ENCODE data around the gene SVOPL. TPM values are rescaled to one million over a fixed set of nuclear protein-coding genes. Genes with fewer than 3 reads are reported as not detected.

Gene SVOPL
- total RNA-seq, 6 donors from 2014 or later: under 0.01 to 0.63 (median 0.59) TPM; not detected in 3

- TF ChIP-seq CTCF (IDR thresholded peaks at IDR 0.05) (no peak), POLR2AphosphoS5 (IDR thresholded peaks at IDR 0.05) (no peak), EP300 (IDR thresholded peaks at IDR 0.05) (no peak), POLR2A (IDR thresholded peaks at IDR 0.05) (no peak)
- Histone ChIP-seq H3K27ac (no peak overlapping the region), H3K9me3 (peaks cover 0 to 11% (median 3%) of the 10 kb centered on the region in 4 donors), H3K4me3 (no peak overlapping the region), H3K27me3 (no peaks in the 10 kb centered on the region), H3K4me1 (peaks cover 0 to 5% (median 0%) of the 10 kb centered on the region in 4 donors), H3K36me3 (peaks cover 22 to 48% (median 43%) of the 10 kb centered on the region in 4 donors)
- WGBS, 2 donors: 93 to 96% methylated on average over 3 of the region's 3 CpGs
- ATAC-seq (ENCODE audit: low FRiP score in 2 of 2) (no peak), DNase-seq (no peak)
Measured at GRCh38 chr7:138550337-138550736, 150.8 kb downstream of the SVOPL start.

GRCh38 chr7:138549082-138549481 is 152.1 kb downstream of the SVOPL start:
- WGBS, 2 donors: 83 to 89% methylated on average over 1 of the region's 1 CpG
- H3K4me3 ChIP-seq: no peak overlapping the region
- H3K27ac ChIP-seq: no peak overlapping the region
- H3K9me3 ChIP-seq: no peaks in the 10 kb centered on the region
- DNase-seq: no peak
- peaks cover 0 to 5% (median 0%) of the 10 kb centered on the region in 4 donors for H3K4me1 ChIP-seq
- no peak for TF ChIP-seq POLR2A (IDR thresholded peaks at IDR 0.05)
- TF ChIP-seq CTCF (IDR thresholded peaks at IDR 0.05): no peak
- TF ChIP-seq EP300 (IDR thresholded peaks at IDR 0.05): no peak
- no peak for TF ChIP-seq POLR2AphosphoS5 (IDR thresholded peaks at IDR 0.05)
- H3K36me3 ChIP-seq: peaks cover 12 to 41% (median 33%) of the 10 kb centered on the region in 4 donors
- no peak for ATAC-seq (ENCODE audit: low FRiP score in 2 of 2)
- H3K27me3 ChIP-seq: no peaks in the 10 kb centered on the region

GRCh38 chr7:138546829-138547228 is 154.3 kb downstream of the SVOPL start:
- no peak overlapping the region for H3K27ac ChIP-seq
- H3K4me3 ChIP-seq: no peak overlapping the region
- H3K27me3 ChIP-seq: no peaks in the 10 kb centered on the region
- no peak for ATAC-seq (ENCODE audit: low FRiP score in 2 of 2)
- no peak for DNase-seq
- peaks cover 0 to 5% (median 0%) of the 10 kb centered on the region in 4 donors for H3K4me1 ChIP-seq
- 96% methylated on average over 2 of the region's 2 CpGs for WGBS, 2 donors
- peaks cover 4 to 20% (median 11%) of the 10 kb centered on the region in 4 donors for H3K36me3 ChIP-seq
- no peaks in the 10 kb centered on the region for H3K9me3 ChIP-seq
- no peak for TF ChIP-seq CTCF (IDR thresholded peaks at IDR 0.05)
- no peak for TF ChIP-seq EP300 (IDR thresholded peaks at IDR 0.05)
- TF ChIP-seq POLR2A (IDR thresholded peaks at IDR 0.05): no peak
- TF ChIP-seq POLR2AphosphoS5 (IDR thresholded peaks at IDR 0.05): no peak

- DNase-seq (no peak), ATAC-seq (ENCODE audit: low FRiP score in 2 of 2) (no peak)
- Histone ChIP-seq H3K4me1 (peaks cover 0 to 5% (median 0%) of the 10 kb centered on the region in 4 donors), H3K27me3 (no peaks in the 10 kb centered on the region), H3K4me3 (no peak overlapping the region), H3K36me3 (peaks cover 3 to 15% (median 8%) of the 10 kb centered on the region in 4 donors), H3K9me3 (no peaks in the 10 kb centered on the region), H3K27ac (no peak overlapping the region)
- TF ChIP-seq EP300 (IDR thresholded peaks at IDR 0.05): no peak
- TF ChIP-seq POLR2A (IDR thresholded peaks at IDR 0.05): no peak
- TF ChIP-seq CTCF (IDR thresholded peaks at IDR 0.05): no peak
- TF ChIP-seq POLR2AphosphoS5 (IDR thresholded peaks at IDR 0.05): no peak
- 58 to 74% methylated on average over 5 of the region's 5 CpGs for WGBS, 2 donors
Measured at GRCh38 chr7:138546064-138546619, 155.0 kb downstream of the SVOPL start.

- Histone ChIP-seq H3K36me3 (peaks cover 0 to 20% (median 6%) of the 10 kb centered on the region in 4 donors), H3K4me3 (no peak overlapping the region), H3K9me3 (no peaks in the 10 kb centered on the region), H3K27me3 (no peaks in the 10 kb centered on the region), H3K4me1 (peaks cover 0 to 5% (median 0%) of the 10 kb centered on the region in 4 donors), H3K27ac (no peak overlapping the region)
- TF ChIP-seq POLR2AphosphoS5 (IDR thresholded peaks at IDR 0.05) (no peak), POLR2A (IDR thresholded peaks at IDR 0.05) (no peak), EP300 (IDR thresholded peaks at IDR 0.05) (no peak), CTCF (IDR thresholded peaks at IDR 0.05) (no peak)
- ATAC-seq (ENCODE audit: low FRiP score in 2 of 2): no peak
- WGBS, 2 donors: 78 to 83% methylated on average over 6 of the region's 6 CpGs
- DNase-seq: no peak
Measured at GRCh38 chr7:138545123-138545522, 156.0 kb downstream of the SVOPL start.

All from upper lobe of left lung (tissue), 6 donors.